Measurements from ENCODE around the gene RPUSD2. TPM values are rescaled to one million over a fixed set of nuclear protein-coding genes. Genes with fewer than 3 reads are reported as not detected.
A peak's percentile ranks its signal among the peaks of the same experiment; 100 is the strongest.

Gene RPUSD2
- total and polyA plus RNA-seq, 2 experiments from 2014 or later = 22.0 to 25.5 TPM

GRCh38 chr15:40618906-40619305, 49.8 kb downstream of the RPUSD2 start:
- peak overlapping the region; percentile 55; the same call in 1 of the 2 replicates for H3K4me2 ChIP-seq
- no peaks in the 10 kb centered on the region for H3K27me3 Mint-ChIP-seq (ENCODE audit: insufficient read depth, low read depth, poor library complexity)
- H3F3A ChIP-seq (replicated peaks; ENCODE audit: low read depth) = no peaks in the 10 kb centered on the region
- peaks cover 10% of the 10 kb centered on the region; the same call in 1 of the 2 replicates for H3K4me1 ChIP-seq (ENCODE audit: insufficient read depth)
- H4K20me1 ChIP-seq (replicated peaks; ENCODE audit: insufficient read depth) = no peaks in the 10 kb centered on the region
- ATAC-seq (no peak), DNase-seq (ENCODE audit: low spot score) (no peak)
- H3K9me2 ChIP-seq (ENCODE audit: insufficient read depth) = no peaks in the 10 kb centered on the region
- H3K27me3 ChIP-seq (ENCODE audit: insufficient read depth) = no peaks in the 10 kb centered on the region
- peaks cover 12% of the 10 kb centered on the region; the same call in 1 of the 2 replicates for H3K36me3 ChIP-seq (ENCODE audit: insufficient read depth)
- TF ChIP-seq REST (IDR thresholded peaks at IDR 0.05; ENCODE audit: unreplicated experiment) (no peak), STAT1 (IDR thresholded peaks at IDR 0.05; ENCODE audit: unreplicated experiment) (no peak), POLR2AphosphoS5 (IDR thresholded peaks at IDR 0.05; ENCODE audit: low read depth) (no peak), ZNF114 (CRISPR knock-in tag; IDR thresholded peaks at IDR 0.05) (no peak), NANOG (IDR thresholded peaks at IDR 0.05; ENCODE audit: borderline replicate concordance) (no peak), JUNB (IDR thresholded peaks at IDR 0.05; ENCODE audit: unreplicated experiment) (no peak), CTCF (conservative IDR thresholded peaks at IDR 0.05; ENCODE audit: low read depth in 2 of 2) (no peak), ZNF331 (CRISPR knock-in tag; IDR thresholded peaks at IDR 0.05; ENCODE audit: low read depth) (no peak), EZH2phosphoT487 (IDR thresholded peaks at IDR 0.05; ENCODE audit: unreplicated experiment) (no peak), EZH2 (IDR thresholded peaks at IDR 0.05; ENCODE audit: low read depth, unreplicated experiment) (no peak), CREB1 (CRISPR knock-in tag; IDR thresholded peaks at IDR 0.05; ENCODE audit: low read depth) (no peak), ETS1 (IDR thresholded peaks at IDR 0.05) (no peak), ZNF462 (CRISPR knock-in tag; IDR thresholded peaks at IDR 0.05) (no peak)
- no peaks in the 10 kb centered on the region for H3K79me2 ChIP-seq (replicated peaks; ENCODE audit: insufficient read depth)
- H3K27ac ChIP-seq (ENCODE audit: low read depth) = no peak overlapping the region
- no peak overlapping the region for H3K4me3 ChIP-seq
- peaks cover 15% of the 10 kb centered on the region; the same call in 2 of the 3 replicates for H3K36me3 Mint-ChIP-seq (ENCODE audit: low read depth)
- no peak overlapping the region for H3K27ac Mint-ChIP-seq
- H3K4me1 Mint-ChIP-seq = peaks cover 5% of the 10 kb centered on the region; the same call in 1 of the 3 replicates
- H3K4me3 Mint-ChIP-seq = no peak overlapping the region
- H2AFZ ChIP-seq = no peak overlapping the region
- H3K9me3 Mint-ChIP-seq = no peaks in the 10 kb centered on the region
